ENCODE results near the gene MRPL24.

- TF ChIP-seq SIN3A (IDR thresholded peaks at IDR 0.05; ENCODE audit: borderline replicate concordance, low read depth, low read length) (no peak), CTCF (CRISPR knock-in tag; IDR thresholded peaks at IDR 0.05) (no peak), BCL3 (CRISPR knock-in tag; IDR thresholded peaks at IDR 0.05) (no peak), SP2 (CRISPR knock-in tag; IDR thresholded peaks at IDR 0.05) (no peak), ZNF24 (IDR thresholded peaks at IDR 0.05) (no peak), PHF21A (CRISPR knock-in tag; IDR thresholded peaks at IDR 0.05) (no peak), HMG20A (CRISPR knock-in tag; IDR thresholded peaks at IDR 0.05; ENCODE audit: borderline replicate concordance) (no peak), RAD21 (CRISPR knock-in tag; IDR thresholded peaks at IDR 0.05) (no peak), ZNF629 (CRISPR knock-in tag; conservative IDR thresholded peaks at IDR 0.05) (no peak), PRDM15 (CRISPR knock-in tag; IDR thresholded peaks at IDR 0.05) (no peak)
These were observed 32.7 kb upstream of the MRPL24 start for GRCh38 chr1:156773607-156774006.

All from HepG2 (cell line).